Astrocyte (in vitro differentiated cells and primary cell): ENCODE measurements around the gene FLRT1. TPM values are rescaled to one million over a fixed set of nuclear protein-coding genes. Genes with fewer than 3 reads are reported as not detected.

Experiments
- DNase-seq: peaks from one replicate; pipeline ENCODE4 v3.0.0-alpha.2; 2010; ENCODE audit warnings: low read depth
- FAIRE-seq: peaks from 2 replicates; lab custom pipeline; 2011; peaks lifted over from hg19 to GRCh38; lab: Jason Lieb, UNC
- H2AFZ ChIP-seq: 2 replicates; pipeline ENCODE4 v1.6.0; 2012; ENCODE audit warnings: low read depth, low read length, inconsistent platforms
- H3K27ac ChIP-seq: 2 replicates; pipeline ENCODE4 v1.5.1; 2011; ENCODE audit warnings: low read depth, low read length, inconsistent platforms
- H3K27me3 ChIP-seq: 2 replicates; pipeline ENCODE4 v1.6.0; 2011; ENCODE audit warnings: low read length, inconsistent platforms; ENCODE audit not compliant: insufficient read depth
- H3K36me3 ChIP-seq: 2 replicates; pipeline ENCODE4 v1.5.1; 2011; ENCODE audit warnings: low read length, inconsistent platforms; ENCODE audit not compliant: insufficient read depth
- H3K4me1 ChIP-seq: 2 replicates; pipeline ENCODE4 v1.5.1; 2011; ENCODE audit warnings: low read length, inconsistent platforms; ENCODE audit not compliant: insufficient read depth
- H3K4me2 ChIP-seq: 2 replicates; pipeline ENCODE4 v1.6.0; 2012; ENCODE audit warnings: low read length, inconsistent platforms
- H3K4me3 ChIP-seq: 2 replicates; pipeline ENCODE4 v1.5.1; 2011; ENCODE audit warnings: low read depth, mild to moderate bottlenecking, low read length, inconsistent platforms; ENCODE audit not compliant: insufficient read depth
- H3K79me2 ChIP-seq: 2 replicates; pipeline ENCODE4 v1.6.0; 2012; ENCODE audit warnings: mild to moderate bottlenecking, low read length, inconsistent platforms; ENCODE audit not compliant: insufficient read depth
- H3K9ac ChIP-seq: 2 replicates; pipeline ENCODE4 v1.6.0; 2012; ENCODE audit warnings: mild to moderate bottlenecking, low read length, inconsistent platforms
- H3K9me3 ChIP-seq: 2 replicates; pipeline ENCODE4 v1.5.1; 2012; ENCODE audit warnings: low read depth, mild to moderate bottlenecking, low read length, inconsistent platforms; ENCODE audit not compliant: insufficient read depth
- H4K20me1 ChIP-seq: 2 replicates; pipeline ENCODE4 v1.6.0; 2012; ENCODE audit warnings: low read length, inconsistent platforms; ENCODE audit not compliant: insufficient read depth
- H3K27ac Mint-ChIP-seq: one replicate; pipeline ENCODE4 v1.8.0; 2021; ENCODE audit warnings: mild to moderate bottlenecking, mixed read lengths; ENCODE audit not compliant: unreplicated experiment
- H3K27me3 Mint-ChIP-seq: one replicate; pipeline ENCODE4 v1.8.0; 2021; ENCODE audit warnings: low read depth, mixed read lengths; ENCODE audit not compliant: unreplicated experiment
- H3K36me3 Mint-ChIP-seq: one replicate; pipeline ENCODE4 v1.8.0; 2021; ENCODE audit warnings: low read depth, mixed read lengths; ENCODE audit not compliant: unreplicated experiment
- H3K4me1 Mint-ChIP-seq: one replicate; pipeline ENCODE4 v1.8.0; 2021; ENCODE audit warnings: low read depth, mixed read lengths; ENCODE audit not compliant: unreplicated experiment
- H3K4me3 Mint-ChIP-seq: one replicate; pipeline ENCODE4 v1.8.0; 2021; ENCODE audit warnings: mild to moderate bottlenecking, moderate library complexity, mixed read lengths; ENCODE audit not compliant: unreplicated experiment
- H3K9me3 Mint-ChIP-seq: one replicate; pipeline ENCODE4 v1.8.0; 2021; ENCODE audit warnings: mild to moderate bottlenecking, mixed read lengths; ENCODE audit not compliant: unreplicated experiment
- CTCF ChIP-seq: IDR thresholded peaks from 2 replicates; pipeline ENCODE4 v1.5.1; 2011; ENCODE audit warnings: low read depth, mild to moderate bottlenecking, inconsistent platforms, low read length, moderate library complexity; ENCODE audit not compliant: insufficient read depth
- EZH2 ChIP-seq: IDR thresholded peaks from 2 replicates; pipeline ENCODE4 v1.6.1; 2012; ENCODE audit warnings: mild to moderate bottlenecking, low read length, inconsistent platforms; ENCODE audit not compliant: insufficient read depth
- total RNA-seq: library from RNA; stranded (reverse); gene quantifications from 2 replicates; pipeline ENCODE4 v1.2.1, GENCODE V29; 2021

The FLRT1 gene
- total RNA-seq, 1 donor from 2014 or later, result 0.20 TPM

GRCh38 chr11:64060861-64061444 is 25.2 kb downstream of the FLRT1 start:
- Mint-ChIP-seq H3K36me3 (no peaks in the 10 kb centered on the region), H3K4me3 (peak overlapping the region; percentile 80), H3K27me3 (peaks cover 48% of the 10 kb centered on the region), H3K27ac (peak overlapping the region; percentile 12), H3K9me3 (no peaks in the 10 kb centered on the region), H3K4me1 (peaks cover 1% of the 10 kb centered on the region)
- H3K9me3 ChIP-seq, result no peaks in the 10 kb centered on the region
- TF ChIP-seq CTCF, result no peak
- TF ChIP-seq EZH2, result peak; percentile 10
- H3K79me2 ChIP-seq, result no peaks in the 10 kb centered on the region
- H3K4me2 ChIP-seq, result peak overlapping the region; percentile 90
- peaks cover 7% of the 10 kb centered on the region for H4K20me1 ChIP-seq
- FAIRE-seq (no peak), DNase-seq (no peak)
- no peaks in the 10 kb centered on the region for H3K36me3 ChIP-seq
- H3K4me3 ChIP-seq, result peak overlapping the region; percentile 61
- H3K9ac ChIP-seq, result peak overlapping the region; percentile 56
- H3K27me3 ChIP-seq, result peaks cover 9% of the 10 kb centered on the region
- peak overlapping the region; percentile 94 for H2AFZ ChIP-seq
- H3K27ac ChIP-seq, result no peak overlapping the region
- peaks cover 8% of the 10 kb centered on the region for H3K4me1 ChIP-seq

- no peaks in the 10 kb centered on the region for H3K79me2 ChIP-seq
- H3K4me2 ChIP-seq, result no peak overlapping the region
- no peak overlapping the region for H3K27ac ChIP-seq
- H3K36me3 Mint-ChIP-seq, result no peaks in the 10 kb centered on the region
- H3K9me3 Mint-ChIP-seq, result no peaks in the 10 kb centered on the region
- no peak overlapping the region for H3K4me3 ChIP-seq
- H4K20me1 ChIP-seq, result peaks cover 7% of the 10 kb centered on the region
- H3K9me3 ChIP-seq, result no peaks in the 10 kb centered on the region
- FAIRE-seq, result no peak
- H3K9ac ChIP-seq, result no peak overlapping the region
- H3K4me1 ChIP-seq, result peaks cover 8% of the 10 kb centered on the region
- peaks cover 54% of the 10 kb centered on the region for H3K27me3 Mint-ChIP-seq
- H3K4me3 Mint-ChIP-seq, result no peak overlapping the region
- no peak for DNase-seq
- no peak overlapping the region for H2AFZ ChIP-seq
- TF ChIP-seq EZH2 (no peak), CTCF (no peak)
- H3K36me3 ChIP-seq, result no peaks in the 10 kb centered on the region
- peaks cover 1% of the 10 kb centered on the region for H3K4me1 Mint-ChIP-seq
- H3K27me3 ChIP-seq, result peaks cover 9% of the 10 kb centered on the region
- no peak overlapping the region for H3K27ac Mint-ChIP-seq
Measured at GRCh38 chr11:64062185-64063039, 26.7 kb downstream of the FLRT1 start.
